ENCODE measurements around the gene ASF1B. TPM values are rescaled to one million over a fixed set of nuclear protein-coding genes. Genes with fewer than 3 reads are reported as not detected.

Gene ASF1B
- total RNA-seq, 2 experiments from 2014 or later = 117 to 124 TPM

DNA sequence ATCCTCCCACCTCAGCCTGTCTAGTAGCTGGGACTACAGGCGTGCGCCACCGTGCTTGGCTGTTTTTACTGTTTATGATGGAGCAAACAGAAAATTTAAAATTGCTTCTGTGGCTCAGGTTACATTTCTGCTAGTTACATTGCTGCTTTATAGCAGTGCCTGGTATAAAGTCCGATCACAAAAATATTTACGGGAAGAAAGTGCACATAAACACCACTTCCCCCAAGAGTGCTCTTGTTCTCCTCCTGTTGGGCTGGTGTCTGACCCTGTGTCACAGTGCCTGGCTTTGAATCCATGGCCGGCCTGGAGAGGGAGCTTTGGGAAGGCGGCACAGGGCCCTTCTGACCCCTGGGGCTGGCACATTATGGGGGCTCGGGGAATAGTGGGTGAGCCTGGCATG, 30.7 kb downstream of the ASF1B start:
- peaks cover 1% of the 10 kb centered on the region for H3K36me3 Mint-ChIP-seq
- H3K4me1 Mint-ChIP-seq = no peaks in the 10 kb centered on the region
- DNase-seq = no peak
- H3K4me3 Mint-ChIP-seq = no peak overlapping the region
- H3K27ac Mint-ChIP-seq = no peak overlapping the region
- CTCF ChIA-PET = interaction anchor here (4.4 kb wide), 1 partner anchor 9 kb away, joined by 16 read pairs; no protein-coding TSS in a partner anchor
- ATAC-seq = no peak
- H3K9me3 Mint-ChIP-seq (ENCODE audit: low read depth) = no peaks in the 10 kb centered on the region
- H3K27me3 Mint-ChIP-seq = no peaks in the 10 kb centered on the region

DNA sequence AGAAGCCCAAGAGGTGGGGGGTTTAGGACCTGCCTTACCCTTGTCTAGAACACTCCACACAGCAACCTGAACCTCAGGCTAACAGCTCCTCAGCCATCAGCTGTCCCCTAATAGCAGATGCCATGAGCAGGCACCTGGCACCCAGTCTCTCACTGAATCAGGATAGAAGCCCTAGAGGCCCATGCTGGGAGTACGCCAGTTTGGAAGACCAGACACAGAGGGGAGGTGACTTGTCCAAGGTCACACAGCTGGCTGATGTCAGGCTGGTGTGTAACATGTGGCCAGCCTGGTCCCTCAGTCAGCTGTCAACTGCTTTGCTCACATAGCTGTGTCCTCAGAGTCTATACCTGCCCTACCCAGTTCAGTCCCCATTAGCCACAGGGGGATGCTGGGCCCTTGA, 33.1 kb downstream of the ASF1B start:
- Mint-ChIP-seq H3K36me3 (peaks cover 2% of the 10 kb centered on the region), H3K4me3 (no peak overlapping the region), H3K9me3 (ENCODE audit: low read depth) (no peaks in the 10 kb centered on the region), H3K27ac (no peak overlapping the region), H3K4me1 (no peaks in the 10 kb centered on the region), H3K27me3 (no peaks in the 10 kb centered on the region)
- DNase-seq (no peak), ATAC-seq (peak; percentile 27)
- CTCF ChIA-PET = interaction anchor here (4.4 kb wide), 1 partner anchor 11 kb away, joined by 16 read pairs; no protein-coding TSS in a partner anchor

DNA sequence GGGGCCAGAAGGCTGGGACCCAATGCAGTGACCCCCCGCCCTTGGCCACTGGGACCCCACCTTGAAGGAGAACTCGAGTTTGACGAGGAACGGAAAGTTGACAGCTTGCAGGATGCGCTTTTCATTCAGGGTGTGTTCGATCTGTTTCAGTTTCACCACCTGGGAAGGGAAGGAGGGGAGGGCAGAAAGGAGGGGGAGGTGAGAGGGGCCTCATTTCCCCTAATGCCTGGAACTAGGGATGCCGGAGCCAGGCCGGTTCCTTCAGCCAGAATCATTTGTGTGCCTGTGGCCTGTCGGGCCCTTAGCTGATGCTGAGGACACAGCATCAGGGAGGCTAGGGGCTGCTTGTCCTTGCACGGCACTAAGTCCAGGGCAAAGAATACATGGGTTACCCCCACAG, 33.6 kb downstream of the ASF1B start:
- Mint-ChIP-seq H3K4me1 (no peaks in the 10 kb centered on the region), H3K4me3 (no peak overlapping the region), H3K27ac (no peak overlapping the region), H3K27me3 (no peaks in the 10 kb centered on the region), H3K9me3 (ENCODE audit: low read depth) (no peaks in the 10 kb centered on the region), H3K36me3 (peaks cover 2% of the 10 kb centered on the region)
- DNase-seq (no peak), ATAC-seq (no peak)
- CTCF ChIA-PET = interaction anchor here (4.4 kb wide), 1 partner anchor 12 kb away, joined by 16 read pairs; no protein-coding TSS in a partner anchor

DNA sequence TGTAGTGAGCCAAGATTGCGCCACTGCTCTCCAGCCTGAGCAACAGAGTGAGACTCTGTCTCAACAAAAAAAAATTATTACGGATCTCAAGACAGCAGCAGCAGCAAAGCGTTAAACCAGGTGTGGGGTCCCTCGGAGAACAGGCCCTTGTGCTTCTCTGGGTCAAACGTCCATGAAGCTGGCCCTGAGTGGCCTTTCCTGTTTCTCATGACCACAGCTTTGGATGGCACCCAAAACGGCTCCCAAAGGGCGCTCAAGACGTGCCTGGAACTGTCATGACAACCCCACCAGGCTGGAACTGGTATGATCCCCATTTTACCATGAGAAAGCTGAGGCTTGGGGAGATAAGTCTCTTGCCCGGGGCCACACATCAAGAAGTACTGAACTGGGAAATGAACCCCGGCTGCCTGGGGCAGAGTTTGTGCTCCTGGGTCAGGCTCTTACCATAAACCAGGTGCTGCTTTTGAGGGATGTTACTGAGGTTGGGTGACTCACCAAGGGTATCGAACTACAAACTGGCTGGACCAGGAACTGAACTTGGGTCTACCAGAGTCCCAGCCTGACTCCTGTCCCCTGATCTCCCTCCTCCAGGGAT, 34.2 kb downstream of the ASF1B start:
- H3K9me3 Mint-ChIP-seq (ENCODE audit: low read depth) = no peaks in the 10 kb centered on the region
- CTCF ChIA-PET = interaction anchor here (1.5 to 4.4 kb wide), 2 partner anchors 12 to 13 kb away, joined by 4 to 16 read pairs; no protein-coding TSS in a partner anchor
- no peaks in the 10 kb centered on the region for H3K27me3 Mint-ChIP-seq
- H3K4me1 Mint-ChIP-seq = no peaks in the 10 kb centered on the region
- H3K27ac Mint-ChIP-seq = no peak overlapping the region
- peaks cover 2% of the 10 kb centered on the region for H3K36me3 Mint-ChIP-seq
- no peak for DNase-seq
- H3K4me3 Mint-ChIP-seq = no peak overlapping the region
- no peak for ATAC-seq

DNA sequence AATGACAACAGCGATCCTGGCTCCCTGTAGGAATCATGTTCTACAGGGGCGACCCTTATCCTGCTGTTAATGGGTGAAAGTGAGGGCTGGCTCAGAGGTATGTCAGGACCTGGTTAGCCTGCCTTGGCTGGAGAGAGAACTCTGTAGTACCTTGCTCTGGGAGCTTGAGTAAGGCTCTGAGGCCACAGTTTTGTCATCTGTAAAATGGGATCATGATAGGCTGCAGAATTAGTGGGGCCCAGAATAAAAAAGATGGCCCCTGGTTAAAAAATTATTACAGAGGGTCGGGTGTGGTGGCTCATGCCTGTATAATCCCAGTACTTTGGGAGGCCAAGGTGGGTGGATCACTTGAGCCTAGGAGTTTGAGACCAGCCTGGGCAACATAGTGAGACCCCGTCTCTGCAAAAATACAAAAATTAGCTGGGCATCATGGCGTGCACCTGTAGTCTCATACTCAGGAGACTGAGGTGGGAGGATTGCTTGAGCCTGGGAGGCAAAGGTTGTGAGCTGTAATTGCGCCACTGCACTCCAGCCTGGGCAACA, 35.3 kb downstream of the ASF1B start:
- CTCF ChIA-PET = interaction anchor here (1.5 kb wide), 1 partner anchor 14 kb away, joined by 4 read pairs; no protein-coding TSS in a partner anchor
- Mint-ChIP-seq H3K27me3 (no peaks in the 10 kb centered on the region), H3K9me3 (ENCODE audit: low read depth) (no peaks in the 10 kb centered on the region), H3K4me1 (no peaks in the 10 kb centered on the region), H3K36me3 (peaks cover 2% of the 10 kb centered on the region), H3K4me3 (no peak overlapping the region), H3K27ac (no peak overlapping the region)
- no peak for ATAC-seq
- DNase-seq = no peak

DNA sequence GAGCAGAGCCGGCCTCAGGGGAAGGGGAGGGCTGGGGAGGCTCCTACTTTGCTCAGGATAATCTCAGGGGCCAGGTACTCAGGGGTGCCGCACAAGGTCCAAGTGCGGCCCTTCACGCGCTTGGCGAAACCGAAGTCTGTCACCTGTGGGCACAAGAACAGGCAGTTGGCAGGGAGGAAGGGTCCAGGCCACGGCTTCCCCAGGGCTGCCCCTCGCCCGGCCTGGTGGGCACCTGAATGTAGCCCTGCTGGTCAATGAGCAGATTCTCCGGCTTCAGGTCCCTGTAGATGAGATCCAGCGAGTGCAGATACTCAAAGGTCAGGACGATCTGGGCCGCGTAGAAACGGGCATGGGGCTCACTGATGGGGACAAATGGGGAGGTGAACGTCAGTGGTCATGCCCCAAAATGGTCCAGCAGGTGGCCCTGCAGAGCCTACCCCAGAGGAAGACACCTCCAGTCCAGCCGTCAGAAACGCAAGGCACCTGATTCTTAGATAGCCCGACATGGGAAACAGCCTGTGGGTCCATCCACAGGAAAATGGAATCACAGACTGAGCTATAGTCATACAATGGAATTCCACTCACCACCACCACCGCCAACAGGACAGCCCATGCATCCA, 38.7 kb downstream of the ASF1B start:
- no peaks in the 10 kb centered on the region for H3K27me3 Mint-ChIP-seq
- H3K36me3 Mint-ChIP-seq = peaks cover 8% of the 10 kb centered on the region
- no peak overlapping the region for H3K27ac Mint-ChIP-seq
- ATAC-seq (no peak), DNase-seq (no peak)
- peaks cover 4% of the 10 kb centered on the region for H3K4me1 Mint-ChIP-seq
- peaks cover 4% of the 10 kb centered on the region for H3K9me3 Mint-ChIP-seq (ENCODE audit: low read depth)
- CTCF ChIA-PET = no interaction called here
- no peak overlapping the region for H3K4me3 Mint-ChIP-seq

DNA sequence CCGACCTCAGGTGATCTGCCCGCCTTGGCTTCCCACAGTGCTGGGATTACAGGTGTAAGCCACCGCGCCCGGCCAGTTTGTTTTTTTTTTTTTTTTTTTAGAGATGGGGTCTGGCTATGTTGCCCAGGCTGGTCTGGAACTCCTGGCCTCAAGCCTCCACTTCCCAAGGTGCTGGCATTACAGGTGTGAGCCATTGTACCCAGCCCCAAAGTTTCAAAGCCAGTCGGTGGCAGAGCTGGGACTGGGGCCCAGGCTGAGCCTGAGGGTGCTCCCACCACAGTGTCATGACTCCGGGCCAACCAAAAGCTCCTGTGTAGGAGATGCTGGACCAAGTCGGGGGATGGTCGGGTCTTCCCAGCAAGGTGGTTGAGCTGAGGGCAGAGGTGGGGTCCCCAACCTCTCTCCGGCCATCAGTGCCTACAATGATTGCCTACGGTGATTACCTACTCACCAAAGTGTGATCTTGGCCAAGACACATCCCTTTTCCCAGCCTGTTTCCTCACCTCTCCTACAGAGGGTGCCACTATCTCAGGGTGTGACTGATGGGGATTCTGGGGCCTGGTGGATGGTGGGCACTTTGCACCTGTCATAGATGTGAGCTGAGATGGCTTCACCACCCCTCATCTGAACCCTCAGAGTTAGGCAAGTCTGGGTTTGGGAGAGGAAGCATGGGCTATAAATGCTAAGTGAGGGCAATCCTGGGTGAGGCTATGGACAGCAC, 40.0 kb downstream of the ASF1B start:
- Mint-ChIP-seq H3K27ac (no peak overlapping the region), H3K27me3 (no peaks in the 10 kb centered on the region), H3K4me3 (no peak overlapping the region), H3K9me3 (ENCODE audit: low read depth) (peaks cover 4% of the 10 kb centered on the region), H3K4me1 (peaks cover 12% of the 10 kb centered on the region), H3K36me3 (peaks cover 8% of the 10 kb centered on the region)
- CTCF ChIA-PET = interaction anchor here (1.0 to 2.0 kb wide), 2 partner anchors 17 to 23 kb away, joined by 5 to 10 read pairs; partner anchors contain the start of gene MISP3
- ATAC-seq (no peak), DNase-seq (no peak)

DNA sequence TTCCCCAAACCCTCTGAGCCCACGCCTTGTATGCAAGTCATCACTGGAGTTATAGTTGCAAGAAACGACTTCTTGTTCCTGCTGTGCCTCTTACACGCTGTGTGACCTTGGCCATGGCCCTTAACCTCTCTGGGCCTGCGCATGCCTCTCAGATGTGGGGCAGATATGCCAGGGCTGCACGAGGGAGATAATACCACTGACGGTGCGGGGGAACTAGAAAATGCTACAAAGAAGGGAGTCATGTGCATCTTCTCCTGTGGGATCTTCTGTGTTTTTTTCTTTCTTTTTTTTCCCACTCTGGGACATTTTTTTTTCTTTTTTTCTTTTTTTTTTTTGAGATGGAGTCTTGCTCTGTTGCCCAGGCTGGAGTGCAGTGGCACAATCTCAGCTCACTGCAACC, 41.5 kb downstream of the ASF1B start:
- H3K4me3 Mint-ChIP-seq = no peak overlapping the region
- H3K27ac Mint-ChIP-seq = peak overlapping the region; percentile 8
- H3K4me1 Mint-ChIP-seq = peaks cover 13% of the 10 kb centered on the region
- CTCF ChIA-PET = interaction anchor here (1.2 to 2.0 kb wide), 2 partner anchors 20 to 22 kb away, joined by 3 to 10 read pairs; partner anchors contain the start of gene MISP3
- peaks cover 4% of the 10 kb centered on the region for H3K9me3 Mint-ChIP-seq (ENCODE audit: low read depth)
- DNase-seq (no peak), ATAC-seq (no peak)
- peaks cover 7% of the 10 kb centered on the region for H3K36me3 Mint-ChIP-seq
- no peaks in the 10 kb centered on the region for H3K27me3 Mint-ChIP-seq

DNA sequence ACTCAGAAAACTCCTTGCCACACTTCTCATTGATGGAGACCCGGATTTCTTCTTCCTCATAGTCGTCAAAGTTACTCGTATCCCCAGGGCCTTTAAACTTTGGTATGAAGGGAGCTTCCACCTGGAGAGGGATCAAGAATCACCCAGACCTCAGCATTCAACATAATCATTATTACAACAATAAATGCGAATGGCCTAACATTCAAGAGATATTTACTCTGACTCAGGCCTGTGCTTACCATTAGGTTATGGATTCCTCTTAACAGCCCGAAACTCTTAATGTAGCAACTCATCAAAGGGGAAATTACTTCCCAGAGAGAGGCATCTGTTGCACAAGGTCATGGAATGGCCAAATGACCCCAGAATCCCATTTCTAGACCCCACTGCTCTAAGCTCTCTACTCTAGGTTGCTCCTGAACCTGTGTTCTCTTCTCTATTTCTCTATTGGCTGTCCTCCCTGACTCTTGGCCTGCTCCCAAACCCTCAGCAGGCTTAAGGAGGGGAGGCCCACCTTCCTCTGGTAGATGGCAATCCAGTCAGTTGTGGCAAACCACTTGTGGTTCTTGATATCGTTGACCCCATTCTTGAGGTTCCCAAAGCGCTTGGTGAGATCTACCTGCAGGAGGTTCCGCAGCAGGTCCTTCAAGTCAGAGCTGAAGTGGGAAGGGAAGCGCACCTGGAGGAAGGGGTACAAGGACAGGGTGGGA, 43.1 kb downstream of the ASF1B start:
- ATAC-seq = no peak
- Mint-ChIP-seq H3K4me1 (peaks cover 20% of the 10 kb centered on the region), H3K27ac (peak overlapping the region; percentile 24), H3K27me3 (no peaks in the 10 kb centered on the region), H3K4me3 (peak overlapping the region; percentile 33), H3K36me3 (peaks cover 15% of the 10 kb centered on the region), H3K9me3 (ENCODE audit: low read depth) (peaks cover 4% of the 10 kb centered on the region)
- CTCF ChIA-PET = interaction anchor here (0.9 to 1.4 kb wide), 3 partner anchors 21 to 43 kb away, joined by 3 read pairs; partner anchors contain the start of genes ASF1B and MISP3
- DNase-seq = no peak

DNA sequence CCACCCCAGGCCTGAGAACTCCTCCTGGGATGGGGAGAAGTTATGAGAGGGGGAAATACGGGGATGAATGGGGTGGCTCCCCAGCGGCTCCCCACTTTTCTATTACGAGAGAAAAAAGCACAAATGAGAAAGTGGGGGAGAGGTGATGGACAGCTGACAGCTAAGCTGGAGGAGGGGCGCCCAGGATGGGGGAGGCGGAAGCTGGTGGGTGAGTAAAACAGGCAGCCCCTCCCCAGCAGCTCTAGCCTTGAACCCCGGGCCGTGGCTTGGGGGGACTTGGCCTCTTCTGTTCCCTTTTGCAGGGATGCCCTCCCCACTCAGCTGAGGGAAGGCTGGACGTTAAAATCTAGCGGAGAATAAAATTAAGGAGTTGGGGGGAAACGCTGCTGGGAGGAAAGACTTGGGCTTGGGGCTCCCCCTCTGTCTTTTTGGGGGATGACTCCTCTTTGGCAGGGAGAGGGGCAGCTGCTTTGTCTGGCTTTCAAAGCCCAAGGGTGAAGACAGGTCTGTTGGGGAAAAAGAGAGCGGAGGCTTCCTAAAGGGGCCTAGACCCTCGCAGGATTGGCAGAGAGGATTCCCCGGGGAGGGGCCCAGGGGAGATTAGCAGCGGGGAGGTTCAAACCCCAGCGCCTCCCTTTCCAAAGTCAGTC, 44.5 kb downstream of the ASF1B start:
- DNase-seq (peak; percentile 73), ATAC-seq (peak; percentile 2)
- CTCF ChIA-PET = interaction anchor here (0.9 to 1.5 kb wide), 6 partner anchors 10 to 210 kb away, joined by 3 read pairs; no protein-coding TSS in a partner anchor
- Mint-ChIP-seq H3K9me3 (ENCODE audit: low read depth) (peaks cover 4% of the 10 kb centered on the region), H3K4me1 (peaks cover 20% of the 10 kb centered on the region), H3K36me3 (peaks cover 19% of the 10 kb centered on the region), H3K4me3 (peak overlapping the region; percentile 82), H3K27ac (peak overlapping the region; percentile 99), H3K27me3 (no peaks in the 10 kb centered on the region)

DNA sequence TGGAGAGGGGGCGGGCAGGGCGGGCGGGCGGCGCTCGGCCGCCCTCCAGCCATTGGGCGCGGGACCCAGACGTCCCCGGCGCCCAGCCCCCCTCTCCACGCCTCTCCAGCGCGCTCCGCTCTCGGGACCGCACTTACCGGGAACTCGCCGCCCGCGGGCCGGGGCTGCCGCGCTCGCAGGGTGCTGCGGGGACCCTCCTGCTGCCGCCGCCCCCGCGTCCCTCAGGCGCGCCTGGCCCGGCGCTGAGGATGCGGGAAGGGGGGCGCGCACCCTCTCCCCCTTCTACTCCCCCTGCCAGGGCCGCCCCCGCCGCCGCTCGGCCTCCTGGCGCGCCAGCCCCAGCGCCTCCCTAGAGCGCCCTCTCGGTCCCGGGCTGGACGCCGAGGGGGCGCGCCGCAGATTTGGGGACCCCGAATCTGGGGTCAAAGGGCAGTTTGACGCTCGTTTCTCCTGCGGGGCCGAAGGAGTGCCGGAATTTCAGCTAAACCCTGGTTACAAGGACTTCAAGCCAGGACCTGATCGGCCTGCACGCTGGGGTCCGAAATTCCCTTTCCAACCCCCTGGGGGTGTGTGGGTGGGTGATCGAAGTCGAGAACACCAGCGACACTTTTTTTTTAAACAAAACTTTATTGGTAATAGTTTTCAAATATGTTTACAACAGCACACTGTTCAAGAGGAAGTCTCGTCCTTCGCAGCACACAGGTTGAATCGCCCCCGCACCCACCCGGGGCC, 45.1 kb downstream of the ASF1B start:
- peaks cover 4% of the 10 kb centered on the region for H3K9me3 Mint-ChIP-seq (ENCODE audit: low read depth)
- ATAC-seq (peak; percentile 83), DNase-seq (peak; percentile 67)
- H3K4me3 Mint-ChIP-seq = peak overlapping the region; percentile 82
- no peaks in the 10 kb centered on the region for H3K27me3 Mint-ChIP-seq
- H3K4me1 Mint-ChIP-seq = peaks cover 20% of the 10 kb centered on the region
- CTCF ChIA-PET = interaction anchor here (1.0 to 1.5 kb wide), 5 partner anchors 9 to 47 kb away, joined by 3 read pairs; no protein-coding TSS in a partner anchor
- H3K36me3 Mint-ChIP-seq = peaks cover 19% of the 10 kb centered on the region
- peak overlapping the region; percentile 99 for H3K27ac Mint-ChIP-seq
